ENCODE results near the gene MYO1G. TPM values are rescaled to one million over a fixed set of nuclear protein-coding genes. Genes with fewer than 3 reads are reported as not detected.

Gene MYO1G
- total and polyA plus RNA-seq, 3 experiments from 2014 or later = 182 to 374 (median 363) TPM

DNA sequence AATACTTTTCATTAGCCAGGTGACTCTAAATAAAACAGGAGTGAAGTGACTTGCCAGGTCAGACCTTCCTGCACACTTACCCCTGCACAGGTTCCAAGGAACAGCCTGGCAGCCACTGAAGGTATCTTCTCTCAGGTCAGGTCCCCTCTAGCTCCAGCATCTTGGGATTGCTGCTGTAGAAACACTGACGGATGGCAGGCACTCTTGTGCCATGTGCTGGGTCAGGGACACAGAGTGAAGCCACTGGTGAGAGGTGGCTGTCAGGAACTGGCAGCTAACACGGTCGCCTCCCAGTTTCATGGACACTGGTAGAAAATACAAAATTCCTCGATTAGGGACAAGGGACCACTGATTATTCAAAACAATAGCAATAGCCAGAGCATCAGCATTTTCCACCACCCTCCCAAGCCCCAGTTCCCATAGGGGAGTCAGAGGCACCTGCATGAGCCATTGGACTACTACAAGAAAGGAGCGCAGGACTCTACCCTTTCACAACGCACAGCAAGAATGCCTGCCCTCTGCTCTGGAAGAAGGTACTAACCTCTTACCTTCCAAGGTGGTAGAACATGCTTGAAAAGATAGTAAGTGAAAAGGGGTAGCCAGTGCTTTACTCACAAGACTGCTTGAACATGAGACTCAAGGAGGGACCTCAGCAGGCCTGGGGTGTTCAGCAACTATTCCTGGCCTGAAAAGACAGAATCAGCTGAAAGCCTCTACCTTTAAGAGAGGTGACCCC is 5.1 kb upstream of the MYO1G start:
- H3K27ac ChIP-seq (ENCODE audit: low read depth, low read length) = no peak overlapping the region

DNA sequence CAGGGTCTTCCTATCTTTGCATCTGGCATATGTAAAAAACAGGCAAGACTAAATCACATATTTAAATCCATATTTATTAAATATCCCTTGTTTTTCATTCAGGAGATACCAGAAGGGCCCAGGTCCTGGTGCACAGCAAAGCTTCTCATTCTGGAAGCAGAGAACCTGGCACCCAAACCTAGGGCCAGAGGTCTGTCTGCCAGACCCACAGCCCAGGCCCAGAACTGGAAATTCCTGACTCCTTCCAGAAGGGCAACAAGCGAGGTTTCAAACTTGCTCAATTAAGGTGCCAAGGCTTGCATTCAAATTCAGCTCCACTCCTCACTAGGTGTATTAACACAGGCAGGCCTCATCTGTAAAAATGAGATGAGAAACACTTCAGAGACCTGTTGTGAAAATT is 4.2 kb upstream of the MYO1G start:
- Histone ChIP-seq H3K27ac (ENCODE audit: low read depth, low read length) (no peak overlapping the region), H3K36me3 (ENCODE audit: insufficient read depth, low read length) (peaks cover 29% of the 10 kb centered on the region), H3K4me1 (ENCODE audit: insufficient read depth, low read length) (peaks cover 70% of the 10 kb centered on the region), H3K4me3 (ENCODE audit: low read length) (no peak overlapping the region), H3K27me3 (ENCODE audit: insufficient read depth, low read length, poor library complexity, severe bottlenecking) (no peaks in the 10 kb centered on the region), H3K9me3 (ENCODE audit: low read length) (no peaks in the 10 kb centered on the region)
- no peaks in the 10 kb centered on the region for H3K9me3 Mint-ChIP-seq
- DNase-seq = no peak
- H3K27me3 Mint-ChIP-seq = no peaks in the 10 kb centered on the region
- H3K4me1 Mint-ChIP-seq = peaks cover 73 to 98% (median 83%) of the 10 kb centered on the region in 3 donors
- ChIA-PET POLR2A (no interaction called here), CTCF (interaction anchor here (1.4 to 4.8 kb wide), 3 partner anchors 10 to 16 kb away, joined by 4 to 24 read pairs (median 13); partner anchors contain the start of gene CCM2)
- H3K4me3 Mint-ChIP-seq = peak overlapping the region in 1 of 7 donors; percentile 91
- H3K36me3 Mint-ChIP-seq = peaks cover 7 to 63% (median 18%) of the 10 kb centered on the region in 3 donors
- H3K27ac Mint-ChIP-seq = peak overlapping the region in 7 of 8 donors; percentile 54 to 100 (median 93)

More for the DNA sequence above, 5.1 kb upstream of the MYO1G start:
- peaks cover 7 to 55% (median 18%) of the 10 kb centered on the region in 3 donors for H3K36me3 Mint-ChIP-seq
- H3K4me3 Mint-ChIP-seq = peak overlapping the region; percentile 44 to 98 (median 97)
- H3K9me3 Mint-ChIP-seq = no peaks in the 10 kb centered on the region
- Histone ChIP-seq H3K4me3 (ENCODE audit: low read length) (no peak overlapping the region), H3K36me3 (ENCODE audit: insufficient read depth, low read length) (peaks cover 29% of the 10 kb centered on the region), H3K9me3 (ENCODE audit: low read length) (no peaks in the 10 kb centered on the region), H3K4me1 (ENCODE audit: insufficient read depth, low read length) (peaks cover 66% of the 10 kb centered on the region), H3K27me3 (ENCODE audit: insufficient read depth, low read length, poor library complexity, severe bottlenecking) (no peaks in the 10 kb centered on the region)
- DNase-seq = no peak
- ChIA-PET CTCF (interaction anchor here (3.1 to 4.8 kb wide), 2 partner anchors 10 to 15 kb away, joined by 13 to 24 read pairs; partner anchors contain the start of gene CCM2), POLR2A (no interaction called here)
- peaks cover 73 to 89% (median 83%) of the 10 kb centered on the region in 3 donors for H3K4me1 Mint-ChIP-seq
- no peaks in the 10 kb centered on the region for H3K27me3 Mint-ChIP-seq
- H3K27ac Mint-ChIP-seq = peak overlapping the region; percentile 93 to 100 (median 99)

DNA sequence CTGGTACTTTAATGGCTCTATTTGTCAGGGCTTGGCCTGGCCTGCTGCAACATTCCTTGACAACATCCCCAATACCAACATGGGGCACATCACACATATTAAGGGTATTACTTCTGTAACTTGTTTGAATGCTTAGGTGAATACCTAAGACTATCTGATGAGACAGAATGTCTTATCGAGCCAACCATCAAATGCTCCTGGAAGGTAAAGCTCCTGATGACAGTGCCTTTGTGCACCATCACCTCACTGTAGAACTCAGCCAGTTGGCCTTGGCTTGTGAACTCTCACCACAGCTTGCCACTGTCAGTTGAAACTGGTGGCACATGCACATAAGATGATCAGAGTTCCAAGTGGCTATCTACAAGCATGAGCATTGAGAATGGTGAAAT is 3.7 kb upstream of the MYO1G start:
- H3K36me3 Mint-ChIP-seq = peaks cover 7 to 66% (median 18%) of the 10 kb centered on the region in 3 donors
- Histone ChIP-seq H3K4me3 (ENCODE audit: low read length) (no peak overlapping the region), H3K36me3 (ENCODE audit: insufficient read depth, low read length) (peaks cover 29% of the 10 kb centered on the region), H3K27ac (ENCODE audit: low read depth, low read length) (no peak overlapping the region), H3K4me1 (ENCODE audit: insufficient read depth, low read length) (peaks cover 73% of the 10 kb centered on the region), H3K9me3 (ENCODE audit: low read length) (no peaks in the 10 kb centered on the region), H3K27me3 (ENCODE audit: insufficient read depth, low read length, poor library complexity, severe bottlenecking) (no peaks in the 10 kb centered on the region)
- H3K27me3 Mint-ChIP-seq = no peaks in the 10 kb centered on the region
- H3K27ac Mint-ChIP-seq = peak overlapping the region; percentile 40 to 99 (median 84)
- CTCF ChIA-PET = interaction anchor here (0.6 to 3.1 kb wide), 4 partner anchors 9 to 18 kb away, joined by 3 to 13 read pairs (median 4); partner anchors contain the start of gene CCM2
- H3K4me3 Mint-ChIP-seq = peak overlapping the region in 3 of 7 donors; percentile 11 to 19 (median 16)
- no peaks in the 10 kb centered on the region for H3K9me3 Mint-ChIP-seq
- H3K4me1 Mint-ChIP-seq = peaks cover 72 to 97% (median 83%) of the 10 kb centered on the region in 3 donors
- no peak for DNase-seq
- POLR2A ChIA-PET = no interaction called here

DNA sequence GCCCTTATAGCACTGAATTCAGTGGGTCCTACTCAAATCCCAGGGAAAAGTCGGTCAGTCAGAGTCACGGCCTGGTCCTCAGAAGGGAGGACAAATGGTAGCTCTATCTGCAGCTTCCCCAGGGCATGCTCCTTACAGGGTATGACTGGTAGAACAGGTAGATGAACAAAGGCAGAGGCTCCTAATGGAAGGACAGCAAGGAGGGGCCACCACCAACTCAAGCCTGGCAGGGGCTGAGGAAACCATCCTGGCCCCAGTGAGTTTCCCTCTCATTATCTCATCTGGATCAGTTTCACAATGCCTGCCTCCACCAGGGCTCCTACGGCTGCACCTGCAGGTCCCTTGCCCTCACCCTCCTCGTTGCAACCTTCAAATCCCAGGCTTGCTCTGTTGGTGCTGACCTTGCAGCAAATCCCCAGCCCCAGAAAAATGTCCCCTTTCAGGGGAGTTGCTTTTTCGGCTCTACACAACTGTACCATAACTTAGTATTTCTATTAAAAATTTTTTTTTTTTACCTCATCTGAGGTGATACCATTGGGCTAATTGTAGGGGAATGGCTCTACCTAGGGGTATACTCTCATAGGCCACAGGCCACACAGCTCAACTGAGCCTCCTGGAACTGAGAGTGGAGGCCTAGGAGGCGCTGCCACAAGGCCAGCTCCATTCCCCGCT is 2.4 kb upstream of the MYO1G start:
- H3K27me3 Mint-ChIP-seq = no peaks in the 10 kb centered on the region
- H3K27ac ChIP-seq (ENCODE audit: low read depth, low read length) = peak overlapping the region; percentile 94
- ChIA-PET CTCF (interaction anchor here (1.1 to 3.1 kb wide), 4 partner anchors 8 to 124 kb away, joined by 3 to 13 read pairs (median 4); partner anchors contain the start of gene CCM2), POLR2A (interaction anchor here (0.8 to 1.0 kb wide), 4 partner anchors 18 to 796 kb away, joined by 3 to 5 read pairs (median 4); partner anchors contain the start of gene CCM2)
- peak overlapping the region; percentile 72 to 98 (median 97) for H3K4me3 Mint-ChIP-seq
- peaks cover 36% of the 10 kb centered on the region for H3K36me3 ChIP-seq (ENCODE audit: insufficient read depth, low read length)
- H3K4me3 ChIP-seq (ENCODE audit: low read length) = no peak overlapping the region
- no peak for DNase-seq
- peaks cover 76% of the 10 kb centered on the region for H3K4me1 ChIP-seq (ENCODE audit: insufficient read depth, low read length)
- no peaks in the 10 kb centered on the region for H3K27me3 ChIP-seq (ENCODE audit: insufficient read depth, low read length, poor library complexity, severe bottlenecking)
- H3K27ac Mint-ChIP-seq = peak overlapping the region; percentile 87 to 100 (median 93)
- H3K9me3 ChIP-seq (ENCODE audit: low read length) = no peaks in the 10 kb centered on the region
- no peaks in the 10 kb centered on the region for H3K9me3 Mint-ChIP-seq
- peaks cover 7 to 67% (median 18%) of the 10 kb centered on the region in 3 donors for H3K36me3 Mint-ChIP-seq
- H3K4me1 Mint-ChIP-seq = peaks cover 74 to 95% (median 81%) of the 10 kb centered on the region in 3 donors

DNA sequence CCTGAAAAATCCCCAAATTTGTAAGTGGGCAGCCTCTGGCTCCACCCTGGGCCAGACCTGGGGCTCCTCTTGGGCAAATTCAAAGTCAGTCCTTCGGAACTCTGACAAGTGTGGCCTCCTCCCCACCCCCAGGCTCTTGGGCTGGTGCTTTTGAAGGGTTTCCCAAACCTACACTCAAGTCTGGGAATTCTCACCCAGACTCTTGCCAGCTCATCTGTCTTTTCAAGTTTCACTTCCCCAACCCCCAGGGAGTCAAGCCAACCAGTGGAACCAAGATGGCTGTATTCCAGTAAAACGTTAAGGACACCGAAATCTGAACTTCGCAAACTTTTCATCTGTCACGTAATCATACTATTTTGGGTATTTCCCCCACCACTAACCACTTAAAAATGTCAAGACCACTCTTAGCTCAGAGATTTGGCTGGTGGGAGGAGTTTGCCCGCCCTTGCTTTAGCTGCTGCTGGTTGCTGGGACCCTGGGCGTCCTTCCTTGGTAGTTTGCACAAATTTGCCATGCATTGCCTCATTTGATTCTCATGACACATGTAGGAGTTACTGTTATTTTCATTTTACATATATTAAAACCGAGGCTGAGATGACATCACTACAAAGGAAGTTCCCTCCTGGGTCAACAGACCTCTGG is 1.7 kb upstream of the MYO1G start:
- peaks cover 41% of the 10 kb centered on the region for H3K36me3 ChIP-seq (ENCODE audit: insufficient read depth, low read length)
- Mint-ChIP-seq H3K36me3 (peaks cover 7 to 66% (median 18%) of the 10 kb centered on the region in 3 donors), H3K4me3 (peak overlapping the region; percentile 96 to 98 (median 98)), H3K9me3 (no peaks in the 10 kb centered on the region), H3K27me3 (no peaks in the 10 kb centered on the region), H3K4me1 (peaks cover 72 to 95% (median 76%) of the 10 kb centered on the region in 3 donors), H3K27ac (peak overlapping the region; percentile 87 to 100 (median 93))
- H3K9me3 ChIP-seq (ENCODE audit: low read length) = no peaks in the 10 kb centered on the region
- ChIA-PET POLR2A (interaction anchor here (0.8 to 1.0 kb wide), 4 partner anchors 19 to 795 kb away, joined by 3 to 5 read pairs (median 4); partner anchors contain the start of gene CCM2), CTCF (interaction anchor here (1.1 to 3.1 kb wide), 4 partner anchors 18 to 123 kb away, joined by 3 to 13 read pairs (median 6); partner anchors contain the start of gene CCM2)
- no peaks in the 10 kb centered on the region for H3K27me3 ChIP-seq (ENCODE audit: insufficient read depth, low read length, poor library complexity, severe bottlenecking)
- H3K27ac ChIP-seq (ENCODE audit: low read depth, low read length) = peak overlapping the region; percentile 94
- peak; percentile 58 to 86 (median 65) for DNase-seq
- peaks cover 76% of the 10 kb centered on the region for H3K4me1 ChIP-seq (ENCODE audit: insufficient read depth, low read length)
- H3K4me3 ChIP-seq (ENCODE audit: low read length) = peak overlapping the region; percentile 91

DNA sequence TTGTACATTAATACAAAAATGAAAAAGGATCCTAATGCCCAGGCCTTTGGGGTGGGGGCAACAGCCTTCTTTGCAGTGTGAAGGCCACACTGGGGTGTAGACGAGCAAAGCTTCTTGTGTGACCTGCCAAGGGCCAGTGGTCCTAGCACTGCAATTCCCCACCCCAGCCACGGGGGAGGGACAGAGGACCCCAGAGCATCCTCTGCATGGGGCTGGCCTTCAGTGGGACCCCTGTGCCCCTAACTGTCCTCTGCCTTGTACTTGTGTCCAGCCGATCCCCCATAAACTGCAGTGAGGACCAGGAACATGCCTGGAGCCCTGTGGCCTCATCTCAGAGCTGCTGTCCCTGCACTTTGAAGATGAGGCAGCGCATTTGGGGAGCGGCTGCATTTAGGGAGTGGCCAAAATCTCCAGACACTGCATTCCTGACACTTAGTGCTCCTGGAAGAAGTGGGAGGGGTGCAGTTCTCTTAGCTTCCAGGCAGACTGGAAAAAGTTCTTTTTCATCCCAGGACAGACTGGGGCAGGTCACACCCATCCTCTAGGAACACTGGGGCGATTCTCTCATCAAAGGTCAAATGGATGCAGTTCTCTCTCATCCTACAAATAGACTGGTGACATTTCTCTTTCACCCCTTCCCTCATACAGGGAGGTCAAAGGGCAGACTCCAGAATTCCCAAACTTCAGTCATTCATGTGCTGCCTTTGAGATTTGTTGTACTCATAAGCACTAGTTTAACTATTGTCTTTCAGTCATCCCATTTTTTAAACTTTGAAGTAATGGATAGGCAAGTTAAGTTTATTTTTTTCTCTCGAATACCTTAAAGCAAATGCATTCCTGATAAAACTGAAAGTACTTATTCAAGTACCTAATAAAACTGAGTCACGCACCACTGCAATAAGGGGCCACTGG is 922 bp upstream of the MYO1G start:
- H3K36me3 ChIP-seq (ENCODE audit: insufficient read depth, low read length) = peaks cover 41% of the 10 kb centered on the region
- H3K27ac ChIP-seq (ENCODE audit: low read depth, low read length) = peak overlapping the region; percentile 94
- Mint-ChIP-seq H3K36me3 (peaks cover 6 to 66% (median 14%) of the 10 kb centered on the region in 3 donors), H3K9me3 (no peaks in the 10 kb centered on the region), H3K27me3 (no peaks in the 10 kb centered on the region), H3K4me1 (peaks cover 69 to 95% (median 69%) of the 10 kb centered on the region in 3 donors), H3K27ac (peak overlapping the region; percentile 87 to 100 (median 93)), H3K4me3 (peak overlapping the region; percentile 96 to 98 (median 98))
- no peaks in the 10 kb centered on the region for H3K9me3 ChIP-seq (ENCODE audit: low read length)
- no peaks in the 10 kb centered on the region for H3K27me3 ChIP-seq (ENCODE audit: insufficient read depth, low read length, poor library complexity, severe bottlenecking)
- ChIA-PET POLR2A (interaction anchor here (0.6 to 2.4 kb wide), 11 partner anchors 15 to 794 kb away, joined by 3 to 14 read pairs (median 3); partner anchors contain the start of genes CCM2, PURB and TBRG4), CTCF (interaction anchor here (1.0 to 8.3 kb wide), 5 partner anchors 20 to 123 kb away, joined by 3 to 117 read pairs (median 3); partner anchors contain the start of gene CCM2)
- H3K4me3 ChIP-seq (ENCODE audit: low read length) = peak overlapping the region; percentile 91
- no peak for DNase-seq
- peaks cover 76% of the 10 kb centered on the region for H3K4me1 ChIP-seq (ENCODE audit: insufficient read depth, low read length)
